Astrocyte (in vitro differentiated cells and primary cell): ENCODE data around the gene LDB3. TPM values are rescaled to one million over a fixed set of nuclear protein-coding genes. Genes with fewer than 3 reads are reported as not detected.

Experiments used
- DNase-seq: peaks from one replicate; pipeline ENCODE4 v3.0.0-alpha.2; 2010; ENCODE audit warnings: low read depth
- FAIRE-seq: peaks from 2 replicates; lab custom pipeline; 2011; peaks lifted over from hg19 to GRCh38; lab: Jason Lieb, UNC
- H2AFZ ChIP-seq: 2 replicates; pipeline ENCODE4 v1.6.0; 2012; ENCODE audit warnings: low read depth, low read length, inconsistent platforms
- H3K27ac ChIP-seq: 2 replicates; pipeline ENCODE4 v1.5.1; 2011; ENCODE audit warnings: low read depth, low read length, inconsistent platforms
- H3K27me3 ChIP-seq: 2 replicates; pipeline ENCODE4 v1.6.0; 2011; ENCODE audit warnings: low read length, inconsistent platforms; ENCODE audit not compliant: insufficient read depth
- H3K36me3 ChIP-seq: 2 replicates; pipeline ENCODE4 v1.5.1; 2011; ENCODE audit warnings: low read length, inconsistent platforms; ENCODE audit not compliant: insufficient read depth
- H3K4me1 ChIP-seq: 2 replicates; pipeline ENCODE4 v1.5.1; 2011; ENCODE audit warnings: low read length, inconsistent platforms; ENCODE audit not compliant: insufficient read depth
- H3K4me2 ChIP-seq: 2 replicates; pipeline ENCODE4 v1.6.0; 2012; ENCODE audit warnings: low read length, inconsistent platforms
- H3K4me3 ChIP-seq: 2 replicates; pipeline ENCODE4 v1.5.1; 2011; ENCODE audit warnings: low read depth, mild to moderate bottlenecking, low read length, inconsistent platforms; ENCODE audit not compliant: insufficient read depth
- H3K79me2 ChIP-seq: 2 replicates; pipeline ENCODE4 v1.6.0; 2012; ENCODE audit warnings: mild to moderate bottlenecking, low read length, inconsistent platforms; ENCODE audit not compliant: insufficient read depth
- H3K9ac ChIP-seq: 2 replicates; pipeline ENCODE4 v1.6.0; 2012; ENCODE audit warnings: mild to moderate bottlenecking, low read length, inconsistent platforms
- H3K9me3 ChIP-seq: 2 replicates; pipeline ENCODE4 v1.5.1; 2012; ENCODE audit warnings: low read depth, mild to moderate bottlenecking, low read length, inconsistent platforms; ENCODE audit not compliant: insufficient read depth
- H4K20me1 ChIP-seq: 2 replicates; pipeline ENCODE4 v1.6.0; 2012; ENCODE audit warnings: low read length, inconsistent platforms; ENCODE audit not compliant: insufficient read depth
- H3K27ac Mint-ChIP-seq: one replicate; pipeline ENCODE4 v1.8.0; 2021; ENCODE audit warnings: mild to moderate bottlenecking, mixed read lengths; ENCODE audit not compliant: unreplicated experiment
- H3K27me3 Mint-ChIP-seq: one replicate; pipeline ENCODE4 v1.8.0; 2021; ENCODE audit warnings: low read depth, mixed read lengths; ENCODE audit not compliant: unreplicated experiment
- H3K36me3 Mint-ChIP-seq: one replicate; pipeline ENCODE4 v1.8.0; 2021; ENCODE audit warnings: low read depth, mixed read lengths; ENCODE audit not compliant: unreplicated experiment
- H3K4me1 Mint-ChIP-seq: one replicate; pipeline ENCODE4 v1.8.0; 2021; ENCODE audit warnings: low read depth, mixed read lengths; ENCODE audit not compliant: unreplicated experiment
- H3K4me3 Mint-ChIP-seq: one replicate; pipeline ENCODE4 v1.8.0; 2021; ENCODE audit warnings: mild to moderate bottlenecking, moderate library complexity, mixed read lengths; ENCODE audit not compliant: unreplicated experiment
- H3K9me3 Mint-ChIP-seq: one replicate; pipeline ENCODE4 v1.8.0; 2021; ENCODE audit warnings: mild to moderate bottlenecking, mixed read lengths; ENCODE audit not compliant: unreplicated experiment
- CTCF ChIP-seq: IDR thresholded peaks from 2 replicates; pipeline ENCODE4 v1.5.1; 2011; ENCODE audit warnings: low read depth, mild to moderate bottlenecking, inconsistent platforms, low read length, moderate library complexity; ENCODE audit not compliant: insufficient read depth
- EZH2 ChIP-seq: IDR thresholded peaks from 2 replicates; pipeline ENCODE4 v1.6.1; 2012; ENCODE audit warnings: mild to moderate bottlenecking, low read length, inconsistent platforms; ENCODE audit not compliant: insufficient read depth
- total RNA-seq: library from RNA; stranded (reverse); gene quantifications from 2 replicates; pipeline ENCODE4 v1.2.1, GENCODE V29; 2021

The LDB3 gene
- total RNA-seq, 1 donor from 2014 or later = 3.5 TPM

GRCh38 chr10:86759073-86759672, 90.9 kb downstream of the LDB3 start:
- no peaks in the 10 kb centered on the region for H3K36me3 ChIP-seq
- Mint-ChIP-seq H3K9me3 (no peaks in the 10 kb centered on the region), H3K36me3 (no peaks in the 10 kb centered on the region), H3K27me3 (no peaks in the 10 kb centered on the region), H3K4me3 (peak overlapping the region; percentile 89), H3K27ac (peak overlapping the region; percentile 28), H3K4me1 (peaks cover 18% of the 10 kb centered on the region)
- no peak overlapping the region for H2AFZ ChIP-seq
- peaks cover 6% of the 10 kb centered on the region for H3K4me1 ChIP-seq
- peak overlapping the region; percentile 89 for H3K4me2 ChIP-seq
- peaks cover 79% of the 10 kb centered on the region for H3K79me2 ChIP-seq
- peak; percentile 26 for FAIRE-seq
- no peak for TF ChIP-seq EZH2
- H3K9ac ChIP-seq = peak overlapping the region; percentile 18
- no peak overlapping the region for H3K27ac ChIP-seq
- DNase-seq = no peak
- H3K9me3 ChIP-seq = no peaks in the 10 kb centered on the region
- H4K20me1 ChIP-seq = peaks cover 57% of the 10 kb centered on the region
- H3K27me3 ChIP-seq = no peaks in the 10 kb centered on the region
- H3K4me3 ChIP-seq = peak overlapping the region; percentile 80

- no peaks in the 10 kb centered on the region for H3K9me3 Mint-ChIP-seq
- no peak for FAIRE-seq
Measured at GRCh38 chr10:86763404-86763803, 95.1 kb downstream of the LDB3 start.

GRCh38 chr10:86765548-86765947, 97.2 kb downstream of the LDB3 start:
- no peaks in the 10 kb centered on the region for H3K36me3 ChIP-seq
- TF ChIP-seq CTCF (no peak), EZH2 (no peak)
- Mint-ChIP-seq H3K27me3 (no peaks in the 10 kb centered on the region), H3K27ac (no peak overlapping the region), H3K36me3 (no peaks in the 10 kb centered on the region), H3K4me1 (peaks cover 13% of the 10 kb centered on the region), H3K4me3 (no peak overlapping the region), H3K9me3 (no peaks in the 10 kb centered on the region)
- peaks cover 89% of the 10 kb centered on the region for H4K20me1 ChIP-seq
- no peak overlapping the region for H3K4me3 ChIP-seq
- FAIRE-seq (no peak), DNase-seq (no peak)
- peaks cover 98% of the 10 kb centered on the region for H3K79me2 ChIP-seq
- no peak overlapping the region for H2AFZ ChIP-seq
- H3K27ac ChIP-seq = no peak overlapping the region
- H3K4me1 ChIP-seq = no peaks in the 10 kb centered on the region
- no peaks in the 10 kb centered on the region for H3K9me3 ChIP-seq
- H3K27me3 ChIP-seq = no peaks in the 10 kb centered on the region
- H3K9ac ChIP-seq = no peak overlapping the region
- no peak overlapping the region for H3K4me2 ChIP-seq

More at GRCh38 chr10:86763404-86763803, 95.1 kb downstream of the LDB3 start:
- Histone ChIP-seq H3K4me2 (no peak overlapping the region), H3K9me3 (no peaks in the 10 kb centered on the region), H3K9ac (no peak overlapping the region), H3K27me3 (no peaks in the 10 kb centered on the region), H3K4me1 (no peaks in the 10 kb centered on the region), H3K4me3 (no peak overlapping the region), H3K79me2 (peaks cover 98% of the 10 kb centered on the region), H2AFZ (no peak overlapping the region), H4K20me1 (peaks cover 85% of the 10 kb centered on the region), H3K36me3 (no peaks in the 10 kb centered on the region), H3K27ac (no peak overlapping the region)
- peaks cover 15% of the 10 kb centered on the region for H3K4me1 Mint-ChIP-seq
- H3K27ac Mint-ChIP-seq = no peak overlapping the region
- TF ChIP-seq EZH2 = no peak
- TF ChIP-seq CTCF = no peak
- H3K36me3 Mint-ChIP-seq = no peaks in the 10 kb centered on the region
- H3K4me3 Mint-ChIP-seq = no peak overlapping the region
- no peak for DNase-seq
- no peaks in the 10 kb centered on the region for H3K27me3 Mint-ChIP-seq
